ENCODE results near the gene DCUN1D4. TPM values are rescaled to one million over a fixed set of nuclear protein-coding genes. Genes with fewer than 3 reads are reported as not detected.
"Not testable (repeated sequence)": the region's sequence is repeated elsewhere in the genome, so short reads cannot be mapped to it uniquely, and the experiment has no call there.

DCUN1D4 gene
- total and polyA plus RNA-seq, 2 experiments from 2014 or later, result 18.0 to 28.2 TPM

GRCh38 chr4:51932684-51933083 is 89.7 kb downstream of the DCUN1D4 start:
- Histone ChIP-seq H3K4me1 (ENCODE audit: low read depth) (no peaks in the 10 kb centered on the region), H3K4me3 (no peak overlapping the region), H3K36me3 (no peaks in the 10 kb centered on the region), H3K27me3 (no peaks in the 10 kb centered on the region), H3K27ac (no peak overlapping the region), H3K9me3 (ENCODE audit: low read depth) (no peaks in the 10 kb centered on the region)
- no peak for TF ChIP-seq CTCF (IDR thresholded peaks at IDR 0.05; ENCODE audit: low read depth, low read length)
- no peak for DNase-seq (ENCODE audit: low read depth in 1 of 2, low spot score in 1 of 2)

- H3K9me3 ChIP-seq (ENCODE audit: low read depth); H3K27ac ChIP-seq; H3K4me1 ChIP-seq (ENCODE audit: low read depth); DNase-seq (ENCODE audit: low read depth in 1 of 2, low spot score in 1 of 2); H3K27me3 ChIP-seq; H3K36me3 ChIP-seq; H3K4me3 ChIP-seq: not testable (repeated sequence)
Measured at GRCh38 chr4:51940460-51940859, 97.5 kb downstream of the DCUN1D4 start.

GRCh38 chr4:51942108-51942832 is 99.3 kb downstream of the DCUN1D4 start:
- no peak for DNase-seq (ENCODE audit: low read depth in 1 of 2, low spot score in 1 of 2)
- Histone ChIP-seq H3K27ac (no peak overlapping the region), H3K4me3 (no peak overlapping the region), H3K27me3 (no peaks in the 10 kb centered on the region), H3K9me3 (ENCODE audit: low read depth) (no peaks in the 10 kb centered on the region), H3K36me3 (no peaks in the 10 kb centered on the region), H3K4me1 (ENCODE audit: low read depth) (no peaks in the 10 kb centered on the region)
- no peak for TF ChIP-seq CTCF (IDR thresholded peaks at IDR 0.05; ENCODE audit: low read depth, low read length)

- Histone ChIP-seq H3K36me3 (no peaks in the 10 kb centered on the region), H3K27me3 (no peaks in the 10 kb centered on the region), H3K4me1 (ENCODE audit: low read depth) (no peaks in the 10 kb centered on the region), H3K9me3 (ENCODE audit: low read depth) (no peaks in the 10 kb centered on the region), H3K27ac (no peak overlapping the region), H3K4me3 (no peak overlapping the region)
- no peak for TF ChIP-seq CTCF (IDR thresholded peaks at IDR 0.05; ENCODE audit: low read depth, low read length)
- DNase-seq (ENCODE audit: low read depth in 1 of 2, low spot score in 1 of 2), result no peak
Measured at GRCh38 chr4:51942833-51943215, 99.9 kb downstream of the DCUN1D4 start.

- TF ChIP-seq CTCF (IDR thresholded peaks at IDR 0.05; ENCODE audit: low read depth, low read length), result no peak
- Histone ChIP-seq H3K9me3 (ENCODE audit: low read depth) (no peaks in the 10 kb centered on the region), H3K4me1 (ENCODE audit: low read depth) (no peaks in the 10 kb centered on the region), H3K27ac (no peak overlapping the region), H3K27me3 (no peaks in the 10 kb centered on the region), H3K4me3 (no peak overlapping the region), H3K36me3 (no peaks in the 10 kb centered on the region)
- DNase-seq (ENCODE audit: low read depth in 1 of 2, low spot score in 1 of 2), result no peak
Measured at GRCh38 chr4:51943221-51943620, 100.3 kb downstream of the DCUN1D4 start.

- no peaks in the 10 kb centered on the region for H3K27me3 ChIP-seq
- TF ChIP-seq CTCF (IDR thresholded peaks at IDR 0.05; ENCODE audit: low read depth, low read length), result no peak
Measured at GRCh38 chr4:51958199-51958968, 115.4 kb downstream of the DCUN1D4 start.

More at GRCh38 chr4:51958199-51958968, 115.4 kb downstream of the DCUN1D4 start:
- no peak for DNase-seq (ENCODE audit: low read depth in 1 of 2, low spot score in 1 of 2)
- no peak overlapping the region for H3K4me3 ChIP-seq
- no peaks in the 10 kb centered on the region for H3K36me3 ChIP-seq
- no peaks in the 10 kb centered on the region for H3K4me1 ChIP-seq (ENCODE audit: low read depth)
- no peaks in the 10 kb centered on the region for H3K9me3 ChIP-seq (ENCODE audit: low read depth)
- no peak overlapping the region for H3K27ac ChIP-seq
